GM23338 (cell line): ENCODE measurements around the gene NID2. TPM values are rescaled to one million over a fixed set of nuclear protein-coding genes. Genes with fewer than 3 reads are reported as not detected.

Experiments used
- ATAC-seq: fragments of 200-7000 bp; cut with Tn5 transposase; 3 replicates; pipeline ENCODE4 v1.9.1; 2020
- DNase-seq: peaks from one replicate; pipeline ENCODE4 v3.0.0-alpha.2; 2015; ENCODE audit warnings: low spot score
- H2AFZ ChIP-seq: fragments of 200-600 bp; sonication (generic); 2 replicates; pipeline ENCODE4 v1.8.0; 2016; ENCODE audit warnings: antibody characterized with exemption, mild to moderate bottlenecking, moderate library complexity
- H3F3A ChIP-seq: fragments of 200-600 bp; sonication (generic); replicated peaks from 2 replicates; pipeline ENCODE4 v1.8.0; 2017; ENCODE audit warnings: antibody characterized with exemption, mixed run types, low read depth
- H3K27ac ChIP-seq: fragments of 200-600 bp; sonication (generic); 2 replicates; pipeline ENCODE4 v1.6.1; 2016; ENCODE audit warnings: low read depth
- H3K27me3 ChIP-seq: fragments of 200-600 bp; sonication (generic); 2 replicates; pipeline ENCODE4 v1.8.0; 2016; ENCODE audit warnings: mild to moderate bottlenecking, mixed run types, moderate library complexity; ENCODE audit not compliant: insufficient read depth
- H3K36me3 ChIP-seq: fragments of 200-600 bp; sonication (generic); 2 replicates; pipeline ENCODE4 v1.8.0; 2016; ENCODE audit warnings: mild to moderate bottlenecking; ENCODE audit not compliant: insufficient read depth
- H3K4me1 ChIP-seq: fragments of 200-600 bp; sonication (generic); 2 replicates; pipeline ENCODE4 v1.8.0; 2016; ENCODE audit warnings: mild to moderate bottlenecking, moderate library complexity; ENCODE audit not compliant: insufficient read depth
- H3K4me2 ChIP-seq: fragments of 200-600 bp; sonication (generic); 2 replicates; pipeline ENCODE4 v1.7.1; 2017; ENCODE audit warnings: mixed run types
- H3K4me3 ChIP-seq: fragments of 200-600 bp; sonication (generic); 2 replicates; pipeline ENCODE4 v1.6.1; 2016; ENCODE audit warnings: mixed run types
- H3K79me2 ChIP-seq: fragments of 200-600 bp; sonication (generic); replicated peaks from 2 replicates; pipeline ENCODE4 v1.8.0; 2017; ENCODE audit warnings: mild to moderate bottlenecking; ENCODE audit not compliant: insufficient read depth
- H3K9me2 ChIP-seq: fragments of 200-600 bp; sonication (generic); 2 replicates; pipeline ENCODE4 v1.8.0; 2017; ENCODE audit not compliant: insufficient read depth
- H4K20me1 ChIP-seq: fragments of 200-600 bp; sonication (generic); replicated peaks from 2 replicates; pipeline ENCODE4 v1.8.0; 2017; ENCODE audit warnings: mild to moderate bottlenecking; ENCODE audit not compliant: insufficient read depth
- H3K27ac Mint-ChIP-seq: 2 replicates; pipeline ENCODE4 v1.8.0; 2020; ENCODE audit warnings: inconsistent platforms, mild to moderate bottlenecking, moderate library complexity, mixed read lengths
- H3K27me3 Mint-ChIP-seq: 3 replicates; pipeline ENCODE4 v1.8.0; 2022; ENCODE audit warnings: low read depth, mild to moderate bottlenecking, moderate library complexity, mixed read lengths, inconsistent platforms; ENCODE audit not compliant: insufficient read depth, poor library complexity
- H3K36me3 Mint-ChIP-seq: 3 replicates; pipeline ENCODE4 v1.8.0; 2021; ENCODE audit warnings: low read depth, mild to moderate bottlenecking, inconsistent platforms, moderate library complexity, mixed read lengths
- H3K4me1 Mint-ChIP-seq: 3 replicates; pipeline ENCODE4 v1.8.0; 2020; ENCODE audit warnings: mild to moderate bottlenecking, inconsistent platforms, mixed read lengths
- H3K4me3 Mint-ChIP-seq: 3 replicates; pipeline ENCODE4 v1.8.0; 2021; ENCODE audit warnings: moderate library complexity, mild to moderate bottlenecking, inconsistent platforms, mixed read lengths
- H3K9me3 Mint-ChIP-seq: 3 replicates; pipeline ENCODE4 v1.8.0; 2020; ENCODE audit warnings: moderate library complexity, mild to moderate bottlenecking, inconsistent platforms, mixed read lengths
- CREB1 ChIP-seq: fragments of 250-450 bp; sonication (Bioruptor Pico); IDR thresholded peaks from 2 replicates; pipeline ENCODE4 v1.5.0; 2020; ENCODE audit warnings: low read depth, mild to moderate bottlenecking, moderate library complexity
- EZH2 ChIP-seq: fragments of 200-600 bp; sonication (generic); IDR thresholded peaks from one replicate; pipeline ENCODE4 v1.8.0; 2017; ENCODE audit warnings: antibody characterized with exemption, mild to moderate bottlenecking, low read depth; ENCODE audit not compliant: unreplicated experiment
- EZH2phosphoT487 ChIP-seq: fragments of 200-600 bp; sonication (generic); IDR thresholded peaks from one replicate; pipeline ENCODE4 v1.8.1; 2018; ENCODE audit warnings: antibody characterized with exemption; ENCODE audit not compliant: unreplicated experiment
- JUNB ChIP-seq: IDR thresholded peaks from one replicate; pipeline ENCODE4 v1.6.1; 2016; ENCODE audit warnings: antibody characterized with exemption; ENCODE audit not compliant: unreplicated experiment
- NANOG ChIP-seq: IDR thresholded peaks from 2 replicates; pipeline ENCODE4 v1.6.1; 2016; ENCODE audit warnings: antibody characterized with exemption, borderline replicate concordance
- POLR2AphosphoS5 ChIP-seq: IDR thresholded peaks from 2 replicates; pipeline ENCODE4 v1.6.1; 2016; ENCODE audit warnings: antibody characterized with exemption, low read depth
- STAT1 ChIP-seq: IDR thresholded peaks from one replicate; pipeline ENCODE4 v1.6.1; 2016; ENCODE audit warnings: antibody characterized with exemption; ENCODE audit not compliant: unreplicated experiment
- ZNF114 ChIP-seq: fragments of 250-450 bp; sonication (Bioruptor Pico); IDR thresholded peaks from 2 replicates; pipeline ENCODE4 v1.5.0; 2020; ENCODE audit warnings: mild to moderate bottlenecking, moderate library complexity
- ZNF331 ChIP-seq: fragments of 250-450 bp; sonication (Bioruptor Pico); IDR thresholded peaks from 2 replicates; pipeline ENCODE4 v1.5.0; 2020; ENCODE audit warnings: low read depth, mild to moderate bottlenecking, moderate library complexity
- polyA plus RNA-seq: library from polyadenylated mRNA; unstranded; fragments of >200 nt; fragmentation: Nextera tagmentation; extraction: Ambion mirVana; gene quantifications from 2 replicates; pipeline ENCODE4 v1.2.1, GENCODE V29; 2016
- total RNA-seq: library from RNA; depleted of rRNA; stranded (reverse); fragments of >200 nt; shearing (Covaris generic); gene quantifications from 2 replicates; pipeline ENCODE4 v1.2.3, GENCODE V29; 2014
- TF ChIP-seq, protein P1 (sequence below), 2 experiments: fragments of 200-600 bp in 1 of 2; sonication (generic) in 1 of 2; conservative IDR thresholded peaks; 2 replicates each; pipeline versions ENCODE4 v1.5.1 to v1.6.1; 2016 to 2017; ENCODE audit warnings: antibody characterized with exemption in 2 of 2, low read depth in 2 of 2, mild to moderate bottlenecking in 2 of 2, moderate library complexity in 1 of 2
- TF ChIP-seq, protein P2 (sequence below): IDR thresholded peaks from 2 replicates; pipeline ENCODE4 v1.6.1; 2016; ENCODE audit warnings: antibody characterized with exemption
- TF ChIP-seq, protein P3 (sequence below): IDR thresholded peaks from one replicate; pipeline ENCODE4 v1.6.1; 2018; ENCODE audit warnings: antibody characterized with exemption; ENCODE audit not compliant: unreplicated experiment
- TF ChIP-seq, protein P4 (sequence below): fragments of 250-450 bp; sonication (Bioruptor Pico); IDR thresholded peaks from 2 replicates; pipeline ENCODE4 v1.5.0; 2020; ENCODE audit warnings: mild to moderate bottlenecking, moderate library complexity

NID2 gene
- total and polyA plus RNA-seq, 2 experiments from 2014 or later, result 4.3 to 10.4 TPM

DNA sequence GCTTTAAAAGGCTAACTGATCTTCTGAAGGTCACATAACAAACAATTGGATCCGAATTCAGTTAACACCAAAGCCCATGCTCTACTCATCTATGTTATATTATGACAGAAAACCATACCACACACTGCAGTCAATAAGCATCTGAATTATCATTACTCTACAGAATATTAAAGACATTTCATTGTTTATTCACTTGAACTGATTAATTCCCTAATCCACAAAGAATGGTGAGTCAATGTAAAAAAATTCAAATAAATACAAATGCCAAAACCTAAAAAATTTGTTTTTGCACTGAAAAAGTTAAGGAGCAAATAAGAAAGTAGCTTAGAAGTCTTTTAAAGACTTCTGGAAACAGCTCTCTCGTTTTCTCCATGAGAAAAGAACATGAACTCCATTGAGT is 13.7 kb downstream of the NID2 start:
- Histone ChIP-seq H3K79me2 (no peaks in the 10 kb centered on the region), H3F3A (no peaks in the 10 kb centered on the region), H3K4me1 (no peaks in the 10 kb centered on the region), H3K4me2 (no peak overlapping the region), H2AFZ (no peak overlapping the region), H3K36me3 (no peaks in the 10 kb centered on the region), H3K27ac (no peak overlapping the region), H4K20me1 (no peaks in the 10 kb centered on the region), H3K4me3 (no peak overlapping the region), H3K9me2 (no peaks in the 10 kb centered on the region), H3K27me3 (no peaks in the 10 kb centered on the region)
- H3K4me3 Mint-ChIP-seq, result no peak overlapping the region
- H3K27ac Mint-ChIP-seq, result no peak overlapping the region
- DNase-seq, result no peak
- ATAC-seq, result no peak
- peaks cover 1% of the 10 kb centered on the region; the same call in 2 of the 3 replicates for H3K4me1 Mint-ChIP-seq
- H3K36me3 Mint-ChIP-seq, result no peaks in the 10 kb centered on the region
- peaks cover 4% of the 10 kb centered on the region for H3K27me3 Mint-ChIP-seq
- no peaks in the 10 kb centered on the region for H3K9me3 Mint-ChIP-seq
- TF ChIP-seq STAT1 (no peak), NANOG (no peak), ZNF114 (CRISPR knock-in tag) (no peak), POLR2AphosphoS5 (no peak), ZNF331 (CRISPR knock-in tag) (no peak), EZH2 (no peak), EZH2phosphoT487 (no peak), CREB1 (no peak), JUNB (no peak)
- TF ChIP-seq, protein P1, sequence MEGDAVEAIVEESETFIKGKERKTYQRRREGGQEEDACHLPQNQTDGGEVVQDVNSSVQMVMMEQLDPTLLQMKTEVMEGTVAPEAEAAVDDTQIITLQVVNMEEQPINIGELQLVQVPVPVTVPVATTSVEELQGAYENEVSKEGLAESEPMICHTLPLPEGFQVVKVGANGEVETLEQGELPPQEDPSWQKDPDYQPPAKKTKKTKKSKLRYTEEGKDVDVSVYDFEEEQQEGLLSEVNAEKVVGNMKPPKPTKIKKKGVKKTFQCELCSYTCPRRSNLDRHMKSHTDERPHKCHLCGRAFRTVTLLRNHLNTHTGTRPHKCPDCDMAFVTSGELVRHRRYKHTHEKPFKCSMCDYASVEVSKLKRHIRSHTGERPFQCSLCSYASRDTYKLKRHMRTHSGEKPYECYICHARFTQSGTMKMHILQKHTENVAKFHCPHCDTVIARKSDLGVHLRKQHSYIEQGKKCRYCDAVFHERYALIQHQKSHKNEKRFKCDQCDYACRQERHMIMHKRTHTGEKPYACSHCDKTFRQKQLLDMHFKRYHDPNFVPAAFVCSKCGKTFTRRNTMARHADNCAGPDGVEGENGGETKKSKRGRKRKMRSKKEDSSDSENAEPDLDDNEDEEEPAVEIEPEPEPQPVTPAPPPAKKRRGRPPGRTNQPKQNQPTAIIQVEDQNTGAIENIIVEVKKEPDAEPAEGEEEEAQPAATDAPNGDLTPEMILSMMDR (conservative IDR thresholded peaks at IDR 0.05; ENCODE audit: low read depth in 2 of 2), result no peak
- TF ChIP-seq, protein P2, sequence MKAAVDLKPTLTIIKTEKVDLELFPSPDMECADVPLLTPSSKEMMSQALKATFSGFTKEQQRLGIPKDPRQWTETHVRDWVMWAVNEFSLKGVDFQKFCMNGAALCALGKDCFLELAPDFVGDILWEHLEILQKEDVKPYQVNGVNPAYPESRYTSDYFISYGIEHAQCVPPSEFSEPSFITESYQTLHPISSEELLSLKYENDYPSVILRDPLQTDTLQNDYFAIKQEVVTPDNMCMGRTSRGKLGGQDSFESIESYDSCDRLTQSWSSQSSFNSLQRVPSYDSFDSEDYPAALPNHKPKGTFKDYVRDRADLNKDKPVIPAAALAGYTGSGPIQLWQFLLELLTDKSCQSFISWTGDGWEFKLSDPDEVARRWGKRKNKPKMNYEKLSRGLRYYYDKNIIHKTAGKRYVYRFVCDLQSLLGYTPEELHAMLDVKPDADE, result no peak
- TF ChIP-seq, protein P3, sequence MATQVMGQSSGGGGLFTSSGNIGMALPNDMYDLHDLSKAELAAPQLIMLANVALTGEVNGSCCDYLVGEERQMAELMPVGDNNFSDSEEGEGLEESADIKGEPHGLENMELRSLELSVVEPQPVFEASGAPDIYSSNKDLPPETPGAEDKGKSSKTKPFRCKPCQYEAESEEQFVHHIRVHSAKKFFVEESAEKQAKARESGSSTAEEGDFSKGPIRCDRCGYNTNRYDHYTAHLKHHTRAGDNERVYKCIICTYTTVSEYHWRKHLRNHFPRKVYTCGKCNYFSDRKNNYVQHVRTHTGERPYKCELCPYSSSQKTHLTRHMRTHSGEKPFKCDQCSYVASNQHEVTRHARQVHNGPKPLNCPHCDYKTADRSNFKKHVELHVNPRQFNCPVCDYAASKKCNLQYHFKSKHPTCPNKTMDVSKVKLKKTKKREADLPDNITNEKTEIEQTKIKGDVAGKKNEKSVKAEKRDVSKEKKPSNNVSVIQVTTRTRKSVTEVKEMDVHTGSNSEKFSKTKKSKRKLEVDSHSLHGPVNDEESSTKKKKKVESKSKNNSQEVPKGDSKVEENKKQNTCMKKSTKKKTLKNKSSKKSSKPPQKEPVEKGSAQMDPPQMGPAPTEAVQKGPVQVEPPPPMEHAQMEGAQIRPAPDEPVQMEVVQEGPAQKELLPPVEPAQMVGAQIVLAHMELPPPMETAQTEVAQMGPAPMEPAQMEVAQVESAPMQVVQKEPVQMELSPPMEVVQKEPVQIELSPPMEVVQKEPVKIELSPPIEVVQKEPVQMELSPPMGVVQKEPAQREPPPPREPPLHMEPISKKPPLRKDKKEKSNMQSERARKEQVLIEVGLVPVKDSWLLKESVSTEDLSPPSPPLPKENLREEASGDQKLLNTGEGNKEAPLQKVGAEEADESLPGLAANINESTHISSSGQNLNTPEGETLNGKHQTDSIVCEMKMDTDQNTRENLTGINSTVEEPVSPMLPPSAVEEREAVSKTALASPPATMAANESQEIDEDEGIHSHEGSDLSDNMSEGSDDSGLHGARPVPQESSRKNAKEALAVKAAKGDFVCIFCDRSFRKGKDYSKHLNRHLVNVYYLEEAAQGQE, result no peak
- TF ChIP-seq, protein P4, sequence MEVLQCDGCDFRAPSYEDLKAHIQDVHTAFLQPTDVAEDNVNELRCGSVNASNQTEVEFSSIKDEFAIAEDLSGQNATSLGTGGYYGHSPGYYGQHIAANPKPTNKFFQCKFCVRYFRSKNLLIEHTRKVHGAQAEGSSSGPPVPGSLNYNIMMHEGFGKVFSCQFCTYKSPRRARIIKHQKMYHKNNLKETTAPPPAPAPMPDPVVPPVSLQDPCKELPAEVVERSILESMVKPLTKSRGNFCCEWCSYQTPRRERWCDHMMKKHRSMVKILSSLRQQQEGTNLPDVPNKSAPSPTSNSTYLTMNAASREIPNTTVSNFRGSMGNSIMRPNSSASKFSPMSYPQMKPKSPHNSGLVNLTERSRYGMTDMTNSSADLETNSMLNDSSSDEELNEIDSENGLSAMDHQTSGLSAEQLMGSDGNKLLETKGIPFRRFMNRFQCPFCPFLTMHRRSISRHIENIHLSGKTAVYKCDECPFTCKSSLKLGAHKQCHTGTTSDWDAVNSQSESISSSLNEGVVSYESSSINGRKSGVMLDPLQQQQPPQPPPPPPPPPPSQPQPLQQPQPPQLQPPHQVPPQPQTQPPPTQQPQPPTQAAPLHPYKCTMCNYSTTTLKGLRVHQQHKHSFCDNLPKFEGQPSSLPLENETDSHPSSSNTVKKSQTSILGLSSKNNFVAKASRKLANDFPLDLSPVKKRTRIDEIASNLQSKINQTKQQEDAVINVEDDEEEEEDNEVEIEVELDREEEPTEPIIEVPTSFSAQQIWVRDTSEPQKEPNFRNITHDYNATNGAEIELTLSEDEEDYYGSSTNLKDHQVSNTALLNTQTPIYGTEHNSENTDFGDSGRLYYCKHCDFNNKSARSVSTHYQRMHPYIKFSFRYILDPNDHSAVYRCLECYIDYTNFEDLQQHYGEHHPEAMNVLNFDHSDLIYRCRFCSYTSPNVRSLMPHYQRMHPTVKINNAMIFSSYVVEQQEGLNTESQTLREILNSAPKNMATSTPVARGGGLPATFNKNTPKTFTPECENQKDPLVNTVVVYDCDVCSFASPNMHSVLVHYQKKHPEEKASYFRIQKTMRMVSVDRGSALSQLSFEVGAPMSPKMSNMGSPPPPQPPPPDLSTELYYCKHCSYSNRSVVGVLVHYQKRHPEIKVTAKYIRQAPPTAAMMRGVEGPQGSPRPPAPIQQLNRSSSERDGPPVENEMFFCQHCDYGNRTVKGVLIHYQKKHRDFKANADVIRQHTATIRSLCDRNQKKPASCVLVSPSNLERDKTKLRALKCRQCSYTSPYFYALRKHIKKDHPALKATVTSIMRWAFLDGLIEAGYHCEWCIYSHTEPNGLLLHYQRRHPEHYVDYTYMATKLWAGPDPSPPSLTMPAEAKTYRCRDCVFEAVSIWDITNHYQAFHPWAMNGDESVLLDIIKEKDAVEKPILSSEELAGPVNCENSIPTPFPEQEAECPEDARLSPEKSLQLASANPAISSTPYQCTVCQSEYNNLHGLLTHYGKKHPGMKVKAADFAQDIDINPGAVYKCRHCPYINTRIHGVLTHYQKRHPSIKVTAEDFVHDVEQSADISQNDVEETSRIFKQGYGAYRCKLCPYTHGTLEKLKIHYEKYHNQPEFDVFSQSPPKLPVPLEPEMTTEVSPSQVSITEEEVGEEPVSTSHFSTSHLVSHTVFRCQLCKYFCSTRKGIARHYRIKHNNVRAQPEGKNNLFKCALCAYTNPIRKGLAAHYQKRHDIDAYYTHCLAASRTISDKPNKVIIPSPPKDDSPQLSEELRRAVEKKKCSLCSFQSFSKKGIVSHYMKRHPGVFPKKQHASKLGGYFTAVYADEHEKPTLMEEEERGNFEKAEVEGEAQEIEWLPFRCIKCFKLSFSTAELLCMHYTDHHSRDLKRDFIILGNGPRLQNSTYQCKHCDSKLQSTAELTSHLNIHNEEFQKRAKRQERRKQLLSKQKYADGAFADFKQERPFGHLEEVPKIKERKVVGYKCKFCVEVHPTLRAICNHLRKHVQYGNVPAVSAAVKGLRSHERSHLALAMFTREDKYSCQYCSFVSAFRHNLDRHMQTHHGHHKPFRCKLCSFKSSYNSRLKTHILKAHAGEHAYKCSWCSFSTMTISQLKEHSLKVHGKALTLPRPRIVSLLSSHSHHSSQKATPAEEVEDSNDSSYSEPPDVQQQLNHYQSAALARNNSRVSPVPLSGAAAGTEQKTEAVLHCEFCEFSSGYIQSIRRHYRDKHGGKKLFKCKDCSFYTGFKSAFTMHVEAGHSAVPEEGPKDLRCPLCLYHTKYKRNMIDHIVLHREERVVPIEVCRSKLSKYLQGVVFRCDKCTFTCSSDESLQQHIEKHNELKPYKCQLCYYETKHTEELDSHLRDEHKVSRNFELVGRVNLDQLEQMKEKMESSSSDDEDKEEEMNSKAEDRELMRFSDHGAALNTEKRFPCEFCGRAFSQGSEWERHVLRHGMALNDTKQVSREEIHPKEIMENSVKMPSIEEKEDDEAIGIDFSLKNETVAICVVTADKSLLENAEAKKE, result no peak
